ENCODE measurements around the gene SLC32A1. TPM values are rescaled to one million over a fixed set of nuclear protein-coding genes. Genes with fewer than 3 reads are reported as not detected.

SLC32A1 gene
- total RNA-seq, 2 experiments from 2014 or later = not detected

DNA sequence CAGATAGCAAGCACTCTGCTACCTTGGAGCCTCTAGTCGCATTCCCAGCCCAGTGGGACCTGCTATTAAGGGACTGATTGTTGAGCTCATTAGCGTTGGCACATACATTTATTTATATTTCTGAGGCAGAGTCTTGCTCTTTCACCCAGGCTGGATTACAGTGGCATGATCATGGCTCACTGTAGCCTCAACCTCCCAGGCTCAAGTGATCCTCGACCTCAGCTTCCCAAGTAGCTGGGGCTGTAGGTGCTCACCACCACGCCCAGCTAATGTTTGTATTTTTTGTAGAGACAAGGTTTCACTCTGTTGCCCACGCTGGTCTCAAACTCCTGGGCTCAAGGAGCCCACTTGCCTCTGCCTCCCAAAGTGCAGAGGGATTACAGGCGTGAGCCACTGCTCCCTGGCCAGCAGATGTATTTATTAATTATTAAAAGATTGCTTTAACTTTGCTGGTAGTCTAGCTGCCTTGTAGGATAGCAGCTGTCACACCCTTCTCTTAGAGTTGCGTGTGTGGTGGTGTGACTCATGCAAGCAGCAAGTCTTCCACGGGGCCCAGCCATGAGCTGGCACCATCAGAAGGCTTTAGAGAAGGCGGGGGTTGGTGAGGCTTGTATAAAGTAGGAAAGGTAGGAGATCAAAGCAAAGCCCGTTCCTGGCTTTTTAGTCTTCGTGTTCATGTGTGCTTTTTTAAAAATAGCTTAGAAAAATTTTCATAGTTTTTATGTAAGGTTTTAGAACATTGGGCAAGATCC, 40.5 kb downstream of the SLC32A1 start:
- H3K9me3 Mint-ChIP-seq = no peaks in the 10 kb centered on the region
- intact Hi-C loops (cut with DNase I, micrococcal nuclease) = no loop called here
- CTCF ChIA-PET = no interaction called here

DNA sequence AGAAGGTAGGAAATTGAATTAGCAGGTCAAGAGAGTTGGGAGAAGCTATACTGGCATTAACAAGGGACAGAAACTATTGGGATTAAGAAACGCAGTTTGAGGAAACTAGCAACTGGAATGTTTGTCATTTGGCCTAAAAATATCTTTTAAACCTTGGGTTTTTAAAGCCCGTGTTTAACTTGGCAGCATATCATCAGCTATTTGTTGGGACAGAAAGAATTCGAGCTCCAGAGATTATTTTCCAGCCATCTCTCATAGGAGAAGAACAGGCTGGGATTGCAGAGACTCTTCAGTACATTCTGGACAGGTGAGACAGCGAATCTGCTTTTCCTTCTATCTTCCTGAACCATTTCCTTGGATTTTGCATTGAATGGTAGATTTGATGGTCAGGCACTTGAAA, 41.8 kb downstream of the SLC32A1 start:
- Mint-ChIP-seq H3K4me1 (ENCODE audit: low read depth) (no peaks in the 10 kb centered on the region), H3K4me3 (no peak overlapping the region), H3K27ac (no peak overlapping the region), H3K9me3 (no peaks in the 10 kb centered on the region), H3K36me3 (ENCODE audit: low read depth) (peaks cover 97% of the 10 kb centered on the region), H3K27me3 (no peaks in the 10 kb centered on the region)
- CTCF ChIA-PET = no interaction called here
- POLR2A ChIA-PET = no interaction called here
- Histone ChIP-seq H3K27me3 (ENCODE audit: control insufficient read depth in 1 of 2, insufficient read depth in 2 of 2, low read length in 2 of 2) (no peaks in the 10 kb centered on the region), H3K36me3 (ENCODE audit: insufficient read depth, low read length) (peaks cover 74% of the 10 kb centered on the region), H3K9me3 (ENCODE audit: control insufficient read depth in 1 of 2, insufficient read depth in 1 of 2, low read length in 2 of 2) (no peaks in the 10 kb centered on the region), H3K4me3 (ENCODE audit: low read length) (no peak overlapping the region), H3K4me1 (ENCODE audit: insufficient read depth, low read length) (no peaks in the 10 kb centered on the region), H3K27ac (ENCODE audit: low read depth in 1 of 2, low read length in 2 of 2) (no peak overlapping the region)
- DNase-seq (no peak), ATAC-seq (ENCODE audit: poor library complexity) (no peak)
- intact Hi-C loops (cut with DNase I, micrococcal nuclease) = no loop called here
- TF ChIP-seq CTCF (IDR thresholded peaks at IDR 0.05) = no peak

More for the DNA sequence above, 40.5 kb downstream of the SLC32A1 start:
- DNase-seq = peak in 6 of 14 experiments; percentile 3 to 25 (median 6)
- Mint-ChIP-seq H3K4me3 (no peak overlapping the region), H3K4me1 (ENCODE audit: low read depth) (no peaks in the 10 kb centered on the region), H3K27ac (no peak overlapping the region), H3K27me3 (no peaks in the 10 kb centered on the region), H3K36me3 (ENCODE audit: low read depth) (peaks cover 99% of the 10 kb centered on the region)
- H3K27ac ChIP-seq (ENCODE audit: low read depth in 1 of 2, low read length in 2 of 2) = no peak overlapping the region
- no peaks in the 10 kb centered on the region for H3K27me3 ChIP-seq (ENCODE audit: control insufficient read depth in 1 of 2, insufficient read depth in 2 of 2, low read length in 2 of 2)
- ATAC-seq (ENCODE audit: poor library complexity) = no peak
- H3K4me1 ChIP-seq (ENCODE audit: insufficient read depth, low read length) = no peaks in the 10 kb centered on the region
- H3K9me3 ChIP-seq (ENCODE audit: control insufficient read depth in 1 of 2, insufficient read depth in 1 of 2, low read length in 2 of 2) = no peaks in the 10 kb centered on the region
- peaks cover 84% of the 10 kb centered on the region for H3K36me3 ChIP-seq (ENCODE audit: insufficient read depth, low read length)
- POLR2A ChIA-PET = no interaction called here
- no peak overlapping the region for H3K4me3 ChIP-seq (ENCODE audit: low read length)
- no peak for TF ChIP-seq CTCF (IDR thresholded peaks at IDR 0.05)

DNA sequence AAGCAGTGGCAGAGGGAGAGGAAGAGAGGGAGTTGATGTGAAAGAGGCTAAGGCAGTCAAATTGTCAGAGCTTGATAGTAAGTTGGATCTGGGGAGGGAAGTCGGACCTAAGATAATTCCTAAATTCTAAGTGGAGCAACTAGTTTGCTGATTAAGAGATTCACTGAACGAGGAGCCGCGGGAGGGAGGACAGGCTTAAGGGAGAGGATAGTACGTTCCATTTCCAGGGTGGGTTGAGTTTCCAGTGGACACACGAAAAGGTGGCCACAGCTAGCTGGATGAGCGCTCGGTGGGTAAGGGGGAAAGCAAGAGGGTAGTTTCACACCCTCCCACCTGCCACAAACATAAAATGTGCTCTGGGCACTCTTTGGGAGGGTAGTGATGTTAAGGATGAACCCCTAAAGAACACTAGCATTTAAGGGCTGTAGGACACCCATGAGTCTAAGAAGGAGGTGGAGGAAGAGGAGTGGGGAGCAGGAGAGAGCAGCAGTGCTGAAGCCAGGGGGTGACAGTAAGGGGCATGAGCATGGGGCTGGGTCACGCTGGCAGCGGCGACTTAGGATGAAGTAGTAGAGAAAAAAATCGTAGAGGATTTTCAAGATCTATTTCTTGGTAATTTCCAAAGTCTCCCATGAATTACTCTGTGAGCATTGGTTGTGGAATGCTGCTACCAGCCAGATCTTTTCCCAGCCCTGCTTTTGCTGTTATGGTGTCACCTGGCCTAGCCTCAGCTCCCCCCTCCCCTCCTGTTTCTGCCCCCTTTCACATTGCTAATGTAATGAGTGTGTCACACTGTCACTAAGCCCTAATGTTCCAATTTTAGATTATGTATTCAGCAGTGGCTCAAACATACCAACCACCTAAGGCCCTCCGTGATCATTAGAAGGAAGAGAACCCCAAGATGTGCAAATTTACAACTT, 45.4 kb downstream of the SLC32A1 start:
- no peak overlapping the region for H3K4me3 Mint-ChIP-seq
- Histone ChIP-seq H3K36me3 (ENCODE audit: insufficient read depth, low read length) (peaks cover 73% of the 10 kb centered on the region), H3K27me3 (ENCODE audit: control insufficient read depth in 1 of 2, insufficient read depth in 2 of 2, low read length in 2 of 2) (no peaks in the 10 kb centered on the region), H3K27ac (ENCODE audit: low read depth in 1 of 2, low read length in 2 of 2) (no peak overlapping the region), H3K9me3 (ENCODE audit: control insufficient read depth in 1 of 2, insufficient read depth in 1 of 2, low read length in 2 of 2) (peaks cover 0 to 5% of the 10 kb centered on the region in 2 experiments), H3K4me3 (ENCODE audit: low read length) (no peak overlapping the region), H3K4me1 (ENCODE audit: insufficient read depth, low read length) (no peaks in the 10 kb centered on the region)
- no peaks in the 10 kb centered on the region for H3K4me1 Mint-ChIP-seq (ENCODE audit: low read depth)
- CTCF ChIA-PET = no interaction called here
- H3K36me3 Mint-ChIP-seq (ENCODE audit: low read depth) = peaks cover 97% of the 10 kb centered on the region
- intact Hi-C loops (cut with DNase I, micrococcal nuclease) = no loop called here
- no peaks in the 10 kb centered on the region for H3K9me3 Mint-ChIP-seq
- no peak overlapping the region for H3K27ac Mint-ChIP-seq
- TF ChIP-seq CTCF (IDR thresholded peaks at IDR 0.05) = no peak
- H3K27me3 Mint-ChIP-seq = no peaks in the 10 kb centered on the region
- no peak for ATAC-seq (ENCODE audit: poor library complexity)
- POLR2A ChIA-PET = no interaction called here
- DNase-seq = no peak

Measured in CD4-positive, alpha-beta T cell (primary cell).